HUES48 (cell line): ENCODE data around the gene SLC25A33.

Experiments used
- H3K27ac ChIP-seq: one replicate; pipeline ENCODE4 v1.7.0; 2013; ENCODE audit warnings: low read depth, low read length, inconsistent platforms
- H3K27me3 ChIP-seq: 2 replicates; pipeline ENCODE4 v1.6.1; 2013; ENCODE audit warnings: mild to moderate bottlenecking, low read length; ENCODE audit not compliant: control insufficient read depth, insufficient read depth
- H3K36me3 ChIP-seq: 2 replicates; pipeline ENCODE4 v1.6.1; 2013; ENCODE audit warnings: low read length; ENCODE audit not compliant: control insufficient read depth, insufficient read depth
- H3K4me1 ChIP-seq: 2 replicates; pipeline ENCODE4 v1.6.1; 2013; ENCODE audit warnings: mild to moderate bottlenecking, low read length; ENCODE audit not compliant: control insufficient read depth, insufficient read depth
- H3K4me3 ChIP-seq: 2 replicates; pipeline ENCODE4 v1.5.1; 2013; ENCODE audit warnings: mild to moderate bottlenecking, low read depth, low read length
- H3K9ac ChIP-seq: 2 replicates; pipeline ENCODE4 v1.6.1; 2013; ENCODE audit warnings: mild to moderate bottlenecking, low read depth, low read length, moderate library complexity
- H3K9me3 ChIP-seq: 2 replicates; pipeline ENCODE4 v1.6.1; 2013; ENCODE audit warnings: low read length; ENCODE audit not compliant: control insufficient read depth, insufficient read depth

Gene SLC25A33

GRCh38 chr1:9629445-9630201 is 90.4 kb downstream of the SLC25A33 start:
- H3K27ac ChIP-seq = no peak overlapping the region
- no peaks in the 10 kb centered on the region for H3K36me3 ChIP-seq
- H3K9me3 ChIP-seq = no peaks in the 10 kb centered on the region
- no peaks in the 10 kb centered on the region for H3K4me1 ChIP-seq
- H3K9ac ChIP-seq = no peak overlapping the region
- peaks cover 8% of the 10 kb centered on the region for H3K27me3 ChIP-seq
- H3K4me3 ChIP-seq = no peak overlapping the region

- no peaks in the 10 kb centered on the region for H3K36me3 ChIP-seq
- no peak overlapping the region for H3K4me3 ChIP-seq
- no peaks in the 10 kb centered on the region for H3K9me3 ChIP-seq
- H3K27me3 ChIP-seq = peaks cover 8% of the 10 kb centered on the region
- no peak overlapping the region for H3K9ac ChIP-seq
- no peaks in the 10 kb centered on the region for H3K4me1 ChIP-seq
- no peak overlapping the region for H3K27ac ChIP-seq
Observed at GRCh38 chr1:9630331-9631111, 91.3 kb downstream of the SLC25A33 start.

GRCh38 chr1:9631613-9632012 is 92.3 kb downstream of the SLC25A33 start:
- Histone ChIP-seq H3K27ac (no peak overlapping the region), H3K4me3 (no peak overlapping the region), H3K9me3 (no peaks in the 10 kb centered on the region), H3K27me3 (peaks cover 8% of the 10 kb centered on the region), H3K9ac (no peak overlapping the region), H3K4me1 (no peaks in the 10 kb centered on the region), H3K36me3 (no peaks in the 10 kb centered on the region)

GRCh38 chr1:9633493-9633892 is 94.2 kb downstream of the SLC25A33 start:
- no peak overlapping the region for H3K27ac ChIP-seq
- H3K9me3 ChIP-seq = no peaks in the 10 kb centered on the region
- H3K9ac ChIP-seq = no peak overlapping the region
- no peaks in the 10 kb centered on the region for H3K36me3 ChIP-seq
- no peaks in the 10 kb centered on the region for H3K4me1 ChIP-seq
- H3K4me3 ChIP-seq = no peak overlapping the region
- H3K27me3 ChIP-seq = no peaks in the 10 kb centered on the region

- Histone ChIP-seq H3K27me3 (no peaks in the 10 kb centered on the region), H3K36me3 (no peaks in the 10 kb centered on the region)
Observed at GRCh38 chr1:9634582-9634981, 95.3 kb downstream of the SLC25A33 start.

More at GRCh38 chr1:9634582-9634981, 95.3 kb downstream of the SLC25A33 start:
- no peaks in the 10 kb centered on the region for H3K9me3 ChIP-seq
- H3K27ac ChIP-seq = no peak overlapping the region
- H3K4me3 ChIP-seq = no peak overlapping the region
- H3K9ac ChIP-seq = no peak overlapping the region
- H3K4me1 ChIP-seq = no peaks in the 10 kb centered on the region
